Stimulated activated CD4-positive, alpha-beta T cell treated with anti-CD3 and anti-CD28 coated beads, Interleukin-1b, Interleukin-23, amount 100 ng/mL, for 1 hour (primary cell): ENCODE measurements around the gene AKR1C1.
"Not testable (repeated sequence)": the region's sequence is repeated elsewhere in the genome, so short reads cannot be mapped to it uniquely, and the experiment has no call there.

Experiments used
- DNase-seq, 2 donors: peaks; one replicate each; pipeline ENCODE4 v3.0.0-alpha.2; 2020; ENCODE audit warnings: low read depth in 2 of 2

AKR1C1 gene

DNA sequence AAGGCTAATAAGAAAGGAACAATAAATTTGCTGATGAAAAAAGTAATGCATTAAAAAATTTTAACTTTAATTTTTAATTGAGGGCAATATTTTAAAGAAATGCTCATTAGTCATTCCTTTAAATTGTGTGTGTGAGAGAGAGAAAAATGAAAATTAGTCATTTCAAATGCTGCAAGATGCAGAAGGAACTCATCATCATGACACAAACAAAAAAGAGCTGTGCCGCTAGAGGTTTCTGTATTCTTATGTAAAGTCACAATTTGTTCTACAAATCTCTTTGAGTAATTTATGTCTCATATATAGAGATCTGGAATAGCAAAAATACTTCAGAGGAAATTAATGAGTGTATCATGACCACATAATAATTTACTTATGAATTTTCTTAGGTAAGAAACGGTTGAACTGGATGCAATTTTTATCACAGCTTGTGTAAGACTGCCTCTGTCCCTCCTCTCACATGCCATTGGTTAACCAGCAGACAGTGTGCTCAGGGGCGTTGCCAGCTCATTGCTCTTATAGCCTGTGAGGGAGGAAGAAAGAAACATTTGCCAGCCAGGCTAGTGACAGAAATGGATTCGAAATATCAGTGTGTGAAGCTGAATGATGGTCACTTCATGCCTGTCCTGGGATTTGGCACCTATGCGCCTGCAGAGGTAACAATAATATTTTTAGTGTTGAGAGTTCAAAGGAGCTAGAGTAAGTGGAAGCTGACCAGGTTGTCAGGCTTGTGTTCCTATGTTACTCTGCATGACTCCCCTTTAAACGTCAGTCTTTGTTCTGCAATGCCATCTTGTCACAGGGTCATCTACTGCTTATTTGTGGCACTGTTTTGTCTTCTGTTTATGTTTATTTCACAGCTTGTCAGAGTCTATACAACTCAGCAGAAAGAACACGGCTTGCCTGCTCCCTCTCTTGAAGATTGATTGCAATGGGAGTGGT, at the start of gene AKR1C1:
AKR1C1 (plus strand) TSS at position 540 of the 939 bp plus-strand sequence; CDS start at position 570, 30 bp downstream.
- not testable (repeated sequence) for DNase-seq

DNA sequence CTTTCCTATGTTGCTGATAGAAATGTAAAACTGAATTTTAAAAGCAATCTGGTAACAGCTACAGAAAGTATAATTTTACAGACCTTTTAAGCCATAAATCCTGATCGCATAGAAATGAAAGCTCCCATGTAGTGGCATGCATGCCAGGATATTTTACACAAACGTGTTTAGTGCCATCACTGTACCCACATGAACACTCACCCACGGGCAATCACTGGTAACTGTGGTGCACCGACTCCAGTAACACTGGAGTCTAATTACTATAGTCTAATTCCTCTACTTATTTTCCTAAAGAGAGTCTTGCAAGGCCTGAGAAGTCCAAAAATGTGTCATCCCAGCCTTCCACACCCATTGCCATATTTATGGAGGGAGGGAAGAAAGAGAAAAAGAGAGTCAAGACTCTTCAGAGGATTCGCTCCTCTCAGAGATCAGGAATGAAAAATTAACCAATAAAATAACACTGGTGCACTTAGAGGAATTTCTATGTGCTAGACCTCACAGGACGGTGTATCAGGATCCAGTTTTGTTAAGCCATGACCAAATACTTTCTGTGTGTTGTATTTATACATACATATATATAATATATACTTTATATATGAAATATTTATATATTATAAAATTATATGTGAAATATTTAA, 48.9 kb upstream of the AKR1C1 start:
- DNase-seq: no peak

GRCh38 chr10:4916086-4916716, 47.0 kb upstream of the AKR1C1 start:
- DNase-seq: no peak

GRCh38 chr10:4918236-4918635, 45.0 kb upstream of the AKR1C1 start:
- no peak for DNase-seq

- not testable (repeated sequence) for DNase-seq
These were observed 38.7 kb upstream of the AKR1C1 start for GRCh38 chr10:4924482-4924881.

GRCh38 chr10:4926400-4926799, 36.8 kb upstream of the AKR1C1 start:
- DNase-seq: no peak

DNA sequence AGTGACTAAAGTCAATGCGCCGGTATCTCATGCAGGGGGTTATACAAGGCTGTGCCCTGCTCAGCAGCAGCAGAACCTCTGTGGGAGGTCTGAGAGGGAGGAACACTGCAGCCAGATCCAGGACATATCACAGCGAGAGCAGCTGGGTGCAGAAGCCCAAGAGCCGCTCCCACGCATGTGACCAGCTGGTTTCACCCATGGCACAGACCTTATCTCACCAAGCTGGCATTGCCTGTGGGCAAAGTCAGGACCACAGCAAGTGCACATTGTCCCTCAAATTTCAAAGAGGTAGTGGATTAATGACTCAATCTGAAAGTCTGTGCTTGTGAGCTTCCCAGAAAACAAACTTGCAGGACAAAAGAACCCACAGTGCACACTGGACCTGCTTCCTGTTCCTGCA, 31.6 kb upstream of the AKR1C1 start:
- no peak for DNase-seq

DNA sequence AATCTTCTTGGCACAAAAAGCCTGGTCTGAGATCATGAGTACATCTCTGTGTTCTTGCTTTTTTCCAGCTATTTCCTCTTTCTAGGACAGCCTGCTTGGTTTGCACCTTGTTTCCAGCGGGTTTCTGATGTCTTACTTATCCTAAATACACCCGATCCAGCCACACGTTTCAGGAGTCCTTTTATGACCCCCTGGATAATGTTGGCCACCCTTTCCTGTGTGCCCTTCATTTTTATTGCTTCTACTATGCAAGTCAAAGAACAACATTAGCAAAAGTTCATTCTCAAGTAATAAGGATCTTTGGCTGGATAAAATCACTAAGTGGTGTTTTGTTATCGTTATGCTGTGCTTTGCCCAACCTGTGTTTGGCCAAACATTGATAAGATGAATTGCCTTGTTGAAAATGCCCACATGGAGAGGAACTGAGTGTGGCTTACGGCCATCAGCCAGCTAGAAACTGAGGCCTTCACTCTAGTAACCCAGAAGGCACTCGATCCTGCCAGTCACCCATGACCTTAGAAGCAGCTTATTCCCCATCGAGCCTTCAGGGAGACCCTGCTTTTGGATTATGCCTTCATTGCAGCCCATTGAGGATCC, 28.7 kb upstream of the AKR1C1 start:
- no peak for DNase-seq

DNA sequence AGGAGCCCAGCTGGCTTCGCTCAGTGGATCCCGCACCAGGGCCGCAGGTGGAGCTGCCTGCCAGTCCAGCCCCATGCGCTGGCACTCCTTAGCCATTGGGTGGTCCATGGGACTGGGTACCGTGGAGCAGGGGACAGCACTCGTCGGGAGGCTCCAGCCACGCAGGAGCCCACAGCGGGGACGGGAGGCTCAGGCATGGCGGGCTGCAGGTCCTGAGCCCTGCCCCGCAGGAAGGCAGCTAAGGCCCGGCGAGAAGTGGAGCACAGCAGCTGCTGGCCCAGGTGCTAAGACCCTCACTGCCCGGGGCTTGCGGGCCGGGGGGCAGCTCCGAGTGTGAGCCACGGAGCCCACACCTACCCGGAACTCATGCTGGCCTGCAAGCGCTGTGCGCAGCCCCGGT, 25.9 kb upstream of the AKR1C1 start:
- DNase-seq: no peak

DNA sequence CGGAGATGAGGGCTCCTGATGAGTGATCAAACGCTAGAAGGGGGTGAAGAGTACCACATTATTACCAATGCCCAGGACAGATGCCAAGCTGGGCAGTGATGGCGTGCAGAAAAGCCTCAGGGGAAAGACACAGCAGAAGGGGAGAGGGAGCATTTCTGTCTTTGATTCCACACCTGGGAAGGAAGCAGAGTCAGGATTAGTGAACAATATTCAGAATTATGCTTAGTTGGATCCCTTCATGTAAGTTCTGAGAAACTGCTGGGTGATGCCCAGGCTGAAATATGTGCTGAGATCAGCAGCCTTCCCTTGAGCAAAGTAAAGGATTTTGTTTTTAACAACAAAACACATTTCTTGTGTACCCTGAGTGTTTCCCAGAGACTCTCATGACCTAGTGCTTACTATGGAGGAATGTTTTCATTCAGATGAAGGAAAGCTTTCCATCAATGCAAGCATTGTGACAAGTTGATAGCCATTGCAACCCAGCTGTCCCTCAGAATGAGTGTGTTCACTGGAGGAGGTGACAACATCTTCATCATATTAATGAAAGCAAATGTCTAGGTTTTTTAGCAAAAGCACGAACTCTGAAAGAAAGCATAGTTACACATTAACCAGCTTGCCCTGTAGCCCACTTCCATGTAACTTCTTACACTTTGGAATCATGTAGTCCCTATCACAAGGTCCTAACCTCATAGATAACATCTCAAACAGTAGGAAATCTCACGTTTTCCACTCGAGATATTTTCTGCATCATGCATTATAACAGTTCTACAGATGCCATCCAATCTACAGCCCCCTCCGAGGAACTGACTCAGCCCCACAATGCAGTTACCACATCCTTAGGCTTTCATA, 23.8 kb upstream of the AKR1C1 start:
- DNase-seq: no peak

GRCh38 chr10:4940073-4940428, 23.2 kb upstream of the AKR1C1 start:
- DNase-seq: not testable (repeated sequence)

DNA sequence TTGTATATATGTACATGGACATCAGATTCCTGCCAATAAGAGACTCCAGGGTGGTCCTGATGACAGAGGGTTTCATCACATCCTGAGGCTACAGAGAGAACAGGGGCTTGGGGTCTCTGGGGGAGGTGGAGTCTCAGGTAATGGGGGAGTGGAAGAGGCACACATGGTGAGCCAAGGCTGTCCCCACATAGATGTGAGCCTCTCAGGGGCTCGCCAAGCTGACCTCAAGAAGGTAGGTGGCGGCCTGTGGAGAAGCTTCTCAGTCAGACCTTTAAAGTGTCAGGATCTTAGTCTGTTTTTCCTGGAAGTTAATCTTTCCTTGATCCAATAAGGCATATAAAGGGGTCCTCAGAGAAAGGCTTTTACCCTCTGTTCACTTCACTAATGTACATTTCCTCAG, 22.3 kb upstream of the AKR1C1 start:
- DNase-seq: not testable (repeated sequence)

GRCh38 chr10:4941540-4942330, 21.5 kb upstream of the AKR1C1 start:
- DNase-seq: no peak

DNA sequence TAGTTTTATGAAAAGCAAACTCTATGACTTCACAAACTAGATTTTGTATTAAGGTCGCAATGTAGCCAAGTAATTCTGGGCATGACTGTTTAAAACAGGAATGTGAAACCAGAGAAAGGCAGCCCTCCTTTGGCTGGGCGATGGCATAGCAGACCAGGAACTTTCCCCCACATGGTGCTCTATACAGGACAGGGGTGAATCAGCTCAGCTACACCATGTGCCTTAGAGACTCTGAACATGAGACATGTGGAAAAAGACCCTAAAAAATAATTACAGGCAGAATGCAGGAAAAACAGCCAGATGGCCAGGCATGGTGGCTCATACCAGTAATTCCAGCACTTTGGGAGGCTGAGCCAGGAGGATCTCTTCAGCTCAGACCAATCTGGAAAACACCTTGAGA, 20.3 kb upstream of the AKR1C1 start:
- DNase-seq: not testable (repeated sequence)

GRCh38 chr10:4943416-4943815, 19.8 kb upstream of the AKR1C1 start:
- not testable (repeated sequence) for DNase-seq

DNA sequence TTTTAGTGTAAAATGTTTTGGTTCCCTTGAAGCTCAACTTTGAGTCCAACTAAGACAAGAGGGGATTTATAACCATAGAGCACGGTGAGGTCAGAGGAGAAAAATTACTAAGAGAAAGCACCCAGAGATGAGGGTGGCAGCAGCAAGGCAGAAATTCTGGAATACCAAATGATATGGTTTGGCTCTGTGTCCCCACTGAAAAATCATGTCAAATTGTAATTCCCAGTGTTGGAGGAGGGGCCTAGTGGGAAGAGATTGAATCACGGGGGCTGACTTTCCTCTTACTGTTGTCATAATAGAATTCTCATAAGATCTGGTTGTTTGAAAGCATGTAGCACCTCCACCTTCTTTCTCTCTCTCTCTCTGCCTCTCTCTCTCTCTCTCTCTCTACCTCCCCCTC, 19.4 kb upstream of the AKR1C1 start:
- DNase-seq: no peak

GRCh38 chr10:4944841-4945240, 18.4 kb upstream of the AKR1C1 start:
- DNase-seq: no peak

- no peak for DNase-seq
These were observed 17.2 kb upstream of the AKR1C1 start for GRCh38 chr10:4945766-4946717.

GRCh38 chr10:4947039-4947634, 16.1 kb upstream of the AKR1C1 start:
- DNase-seq: no peak
